ENCODE measurements around the gene CNGA2.

Gene CNGA2

GRCh38 chrX:151771726-151772125, 37.2 kb downstream of the CNGA2 start:
- TF ChIP-seq, protein P1, sequence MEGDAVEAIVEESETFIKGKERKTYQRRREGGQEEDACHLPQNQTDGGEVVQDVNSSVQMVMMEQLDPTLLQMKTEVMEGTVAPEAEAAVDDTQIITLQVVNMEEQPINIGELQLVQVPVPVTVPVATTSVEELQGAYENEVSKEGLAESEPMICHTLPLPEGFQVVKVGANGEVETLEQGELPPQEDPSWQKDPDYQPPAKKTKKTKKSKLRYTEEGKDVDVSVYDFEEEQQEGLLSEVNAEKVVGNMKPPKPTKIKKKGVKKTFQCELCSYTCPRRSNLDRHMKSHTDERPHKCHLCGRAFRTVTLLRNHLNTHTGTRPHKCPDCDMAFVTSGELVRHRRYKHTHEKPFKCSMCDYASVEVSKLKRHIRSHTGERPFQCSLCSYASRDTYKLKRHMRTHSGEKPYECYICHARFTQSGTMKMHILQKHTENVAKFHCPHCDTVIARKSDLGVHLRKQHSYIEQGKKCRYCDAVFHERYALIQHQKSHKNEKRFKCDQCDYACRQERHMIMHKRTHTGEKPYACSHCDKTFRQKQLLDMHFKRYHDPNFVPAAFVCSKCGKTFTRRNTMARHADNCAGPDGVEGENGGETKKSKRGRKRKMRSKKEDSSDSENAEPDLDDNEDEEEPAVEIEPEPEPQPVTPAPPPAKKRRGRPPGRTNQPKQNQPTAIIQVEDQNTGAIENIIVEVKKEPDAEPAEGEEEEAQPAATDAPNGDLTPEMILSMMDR (IDR thresholded peaks at IDR 0.05; ENCODE audit: insufficient read depth, low read length, poor library complexity, severe bottlenecking) = no peak
- no peak for TF ChIP-seq EZH2phosphoT487 (conservative IDR thresholded peaks at IDR 0.05; ENCODE audit: low read length)

GRCh38 chrX:151773434-151773833, 38.9 kb downstream of the CNGA2 start:
- no peak overlapping the region for H3K4me2 ChIP-seq (ENCODE audit: low read depth, low read length, poor library complexity, severe bottlenecking)
- no peak overlapping the region for H3K27ac ChIP-seq (ENCODE audit: low read depth, low read length)
- no peak overlapping the region for H2AFZ ChIP-seq (ENCODE audit: low read depth, low read length, severe bottlenecking)

More at GRCh38 chrX:151771726-151772125, 37.2 kb downstream of the CNGA2 start:
- no peaks in the 10 kb centered on the region for H3K9me2 ChIP-seq (replicated peaks; ENCODE audit: insufficient read depth, low read length)
- no peaks in the 10 kb centered on the region for H4K20me1 ChIP-seq (ENCODE audit: low read depth, low read length)
- H2AFZ ChIP-seq (ENCODE audit: low read depth, low read length, severe bottlenecking) = no peak overlapping the region
- no peaks in the 10 kb centered on the region for H3K36me3 ChIP-seq (ENCODE audit: low read length)
- no peak overlapping the region for H3K9ac ChIP-seq (ENCODE audit: low read length)
- H3K4me2 ChIP-seq (ENCODE audit: low read depth, low read length, poor library complexity, severe bottlenecking) = no peak overlapping the region
- H3F3A ChIP-seq (ENCODE audit: insufficient read depth) = no peaks in the 10 kb centered on the region
- no peak overlapping the region for H3K4me3 ChIP-seq (ENCODE audit: insufficient read depth, low read length, poor library complexity, severe bottlenecking)
- no peaks in the 10 kb centered on the region for H3K79me2 ChIP-seq (ENCODE audit: insufficient read depth, low read length)
- no peak overlapping the region for H3K27ac ChIP-seq (ENCODE audit: low read depth, low read length)
- no peaks in the 10 kb centered on the region for H3K9me3 ChIP-seq (ENCODE audit: insufficient read depth, low read length)
- no peaks in the 10 kb centered on the region for H3K27me3 ChIP-seq (ENCODE audit: low read length)

DNA sequence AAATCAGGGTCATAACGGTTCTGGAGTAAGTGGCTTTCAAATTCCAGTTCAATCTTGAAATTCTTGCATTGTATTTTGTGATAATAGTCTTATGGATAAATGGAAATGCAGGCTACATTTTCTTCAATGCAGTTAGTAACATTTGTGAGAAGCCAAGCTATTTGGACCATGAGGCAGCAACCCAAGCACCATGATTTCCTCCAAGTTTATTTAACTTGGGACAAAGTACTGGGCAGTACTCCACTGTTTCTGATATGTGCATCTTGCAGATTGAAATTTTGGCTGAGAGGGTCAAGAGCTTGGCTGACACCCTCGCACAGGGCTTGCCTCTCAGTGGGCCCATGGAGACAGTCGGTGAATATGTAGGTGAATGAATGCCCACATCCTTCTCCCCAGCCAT, 39.9 kb downstream of the CNGA2 start:
- no peak overlapping the region for H3K4me2 ChIP-seq (ENCODE audit: low read depth, low read length, poor library complexity, severe bottlenecking)
- H3K36me3 ChIP-seq (ENCODE audit: low read length) = no peaks in the 10 kb centered on the region
- no peaks in the 10 kb centered on the region for H3K9me3 ChIP-seq (ENCODE audit: insufficient read depth, low read length)
- no peaks in the 10 kb centered on the region for H4K20me1 ChIP-seq (ENCODE audit: low read depth, low read length)
- H2AFZ ChIP-seq (ENCODE audit: low read depth, low read length, severe bottlenecking) = no peak overlapping the region
- no peaks in the 10 kb centered on the region for H3K9me2 ChIP-seq (replicated peaks; ENCODE audit: insufficient read depth, low read length)
- H3F3A ChIP-seq (ENCODE audit: insufficient read depth) = no peaks in the 10 kb centered on the region
- H3K4me3 ChIP-seq (ENCODE audit: insufficient read depth, low read length, poor library complexity, severe bottlenecking) = no peak overlapping the region
- no peaks in the 10 kb centered on the region for H3K79me2 ChIP-seq (ENCODE audit: insufficient read depth, low read length)
- H3K9ac ChIP-seq (ENCODE audit: low read length) = no peak overlapping the region
- no peak overlapping the region for H3K27ac ChIP-seq (ENCODE audit: low read depth, low read length)
- TF ChIP-seq, protein P1 (IDR thresholded peaks at IDR 0.05; ENCODE audit: insufficient read depth, low read length, poor library complexity, severe bottlenecking) = no peak
- no peak for TF ChIP-seq EZH2phosphoT487 (conservative IDR thresholded peaks at IDR 0.05; ENCODE audit: low read length)
- no peaks in the 10 kb centered on the region for H3K27me3 ChIP-seq (ENCODE audit: low read length)

More at GRCh38 chrX:151773434-151773833, 38.9 kb downstream of the CNGA2 start:
- Histone ChIP-seq H3K9me3 (ENCODE audit: insufficient read depth, low read length) (no peaks in the 10 kb centered on the region), H3K27me3 (ENCODE audit: low read length) (no peaks in the 10 kb centered on the region), H3K9me2 (replicated peaks; ENCODE audit: insufficient read depth, low read length) (no peaks in the 10 kb centered on the region), H3K4me3 (ENCODE audit: insufficient read depth, low read length, poor library complexity, severe bottlenecking) (no peak overlapping the region), H4K20me1 (ENCODE audit: low read depth, low read length) (no peaks in the 10 kb centered on the region), H3F3A (ENCODE audit: insufficient read depth) (no peaks in the 10 kb centered on the region), H3K36me3 (ENCODE audit: low read length) (no peaks in the 10 kb centered on the region), H3K9ac (ENCODE audit: low read length) (no peak overlapping the region), H3K79me2 (ENCODE audit: insufficient read depth, low read length) (no peaks in the 10 kb centered on the region)
- TF ChIP-seq, protein P1 (IDR thresholded peaks at IDR 0.05; ENCODE audit: insufficient read depth, low read length, poor library complexity, severe bottlenecking) = no peak
- no peak for TF ChIP-seq EZH2phosphoT487 (conservative IDR thresholded peaks at IDR 0.05; ENCODE audit: low read length)
